KMS-11 (cell line): Measurements from ENCODE around the gene TCF7L1.
"Not testable (repeated sequence)": the region's sequence is repeated elsewhere in the genome, so short reads cannot be mapped to it uniquely, and the experiment has no call there.

ENCODE experiments used
- H2AFZ ChIP-seq: fragments of 200-600 bp; sonication (generic); 2 replicates; pipeline ENCODE4 v1.6.1; 2016; ENCODE audit warnings: antibody characterized with exemption, mixed run types, low read depth
- H3K27ac ChIP-seq: fragments of 200-600 bp; sonication (generic); 2 replicates; pipeline ENCODE4 v1.6.1; 2016; ENCODE audit warnings: mild to moderate bottlenecking, mixed run types
- H3K27me3 ChIP-seq: fragments of 200-600 bp; sonication (generic); 2 replicates; pipeline ENCODE4 v1.6.1; 2017; ENCODE audit warnings: mild to moderate bottlenecking, low read depth, mixed run types, moderate library complexity; ENCODE audit not compliant: insufficient read depth
- H3K36me3 ChIP-seq: fragments of 200-600 bp; sonication (generic); 2 replicates; pipeline ENCODE4 v1.6.1; 2017; ENCODE audit warnings: mild to moderate bottlenecking, mixed run types; ENCODE audit not compliant: insufficient read depth
- H3K4me1 ChIP-seq: fragments of 200-600 bp; sonication (generic); 2 replicates; pipeline ENCODE4 v1.6.1; 2016; ENCODE audit warnings: mild to moderate bottlenecking, low read depth, mixed run types; ENCODE audit not compliant: poor library complexity, severe bottlenecking
- H3K4me2 ChIP-seq: fragments of 200-600 bp; sonication (generic); 2 replicates; pipeline ENCODE4 v1.7.0; 2016; ENCODE audit warnings: mild to moderate bottlenecking, mixed run types
- H3K4me3 ChIP-seq: fragments of 200-600 bp; sonication (generic); IDR thresholded peaks from 2 replicates; pipeline ENCODE4 v1.6.1; 2017; ENCODE audit warnings: low read depth, low read length, mixed read lengths; ENCODE audit not compliant: insufficient read depth
- H3K79me2 ChIP-seq: fragments of 200-600 bp; sonication (generic); 2 replicates; pipeline ENCODE4 v1.6.1; 2016; ENCODE audit warnings: low read depth, mixed run types; ENCODE audit not compliant: insufficient read depth
- H3K9ac ChIP-seq: fragments of 200-600 bp; sonication (generic); 2 replicates; pipeline ENCODE4 v1.6.1; 2016; ENCODE audit warnings: mild to moderate bottlenecking, mixed run types
- H4K20me1 ChIP-seq: fragments of 200-600 bp; sonication (generic); 2 replicates; pipeline ENCODE4 v1.6.1; 2016; ENCODE audit warnings: mild to moderate bottlenecking, mixed run types; ENCODE audit not compliant: insufficient read depth
- CTCF ChIP-seq: fragments of 200-600 bp; sonication (generic); conservative IDR thresholded peaks from 2 replicates; pipeline ENCODE4 v1.6.1; 2017; ENCODE audit warnings: low read depth, mild to moderate bottlenecking, antibody characterized with exemption, low read length, moderate library complexity, mixed read lengths

Gene TCF7L1

GRCh38 chr2:85327822-85328617 lies 194.8 kb downstream of the TCF7L1 start, which contains the start of gene TGOLN2:
Gene TGOLN2 (minus strand): TSS chr2:85327989. CDS start chr2:85327962, 27 bp downstream.
- peak within 1 kb of the TSS; percentile 64 for H2AFZ ChIP-seq
- no peaks in the 10 kb centered on the region; the same call in 1 of the 2 replicates for H3K36me3 ChIP-seq
- H3K27ac ChIP-seq = peak within 1 kb of the TSS; percentile 79
- H3K4me1 ChIP-seq = peaks cover 49% of the 10 kb centered on the region
- H3K4me3 ChIP-seq = peak within 1 kb of the TSS; percentile 55
- H4K20me1 ChIP-seq = 0 out of 2 replicates have a peak, but pooled peaks cover 8% of the 10 kb centered on the region
- TF ChIP-seq CTCF = no peak
- peak within 1 kb of the TSS; percentile 93 for H3K9ac ChIP-seq
- peaks cover 41% of the 10 kb centered on the region for H3K79me2 ChIP-seq
- peak within 1 kb of the TSS; percentile 83 for H3K4me2 ChIP-seq
- no peaks in the 10 kb centered on the region for H3K27me3 ChIP-seq

- H3K79me2 ChIP-seq = peaks cover 35% of the 10 kb centered on the region
- no peak overlapping the region for H2AFZ ChIP-seq
- no peak overlapping the region for H3K4me3 ChIP-seq
- H3K9ac ChIP-seq = peak overlapping the region; percentile 93; the same call in 1 of the 2 replicates
- peak overlapping the region; percentile 83 for H3K4me2 ChIP-seq
- no peak overlapping the region for H3K27ac ChIP-seq
- no peaks in the 10 kb centered on the region for H3K27me3 ChIP-seq
- 0 out of 2 replicates have a peak, but pooled peaks cover 8% of the 10 kb centered on the region for H4K20me1 ChIP-seq
- no peaks in the 10 kb centered on the region; the same call in 1 of the 2 replicates for H3K36me3 ChIP-seq
- peaks cover 49% of the 10 kb centered on the region for H3K4me1 ChIP-seq
- TF ChIP-seq CTCF = no peak
These were observed 196.0 kb downstream of the TCF7L1 start for GRCh38 chr2:85329181-85329651.

GRCh38 chr2:85329701-85330100 lies 196.5 kb downstream of the TCF7L1 start:
- not testable (repeated sequence) for H4K20me1 ChIP-seq, H3K27ac ChIP-seq, H3K27me3 ChIP-seq, H2AFZ ChIP-seq, H3K36me3 ChIP-seq, H3K4me3 ChIP-seq, H3K4me2 ChIP-seq, H3K9ac ChIP-seq
- peaks cover 30% of the 10 kb centered on the region for H3K79me2 ChIP-seq
- H3K4me1 ChIP-seq = peaks cover 47% of the 10 kb centered on the region

- H4K20me1 ChIP-seq = 0 out of 2 replicates have a peak, but pooled peaks cover 6% of the 10 kb centered on the region
- no peaks in the 10 kb centered on the region for H3K27me3 ChIP-seq
- H3K4me3 ChIP-seq = peak overlapping the region; percentile 50
- H3K4me2 ChIP-seq = peak overlapping the region; percentile 3; the same call in 1 of the 2 replicates
- H3K36me3 ChIP-seq = no peaks in the 10 kb centered on the region; the same call in 1 of the 2 replicates
- peaks cover 16% of the 10 kb centered on the region for H3K79me2 ChIP-seq
- H3K9ac ChIP-seq = no peak overlapping the region
- H2AFZ ChIP-seq = peak overlapping the region; percentile 15; the same call in 1 of the 2 replicates
- H3K27ac ChIP-seq = peak overlapping the region; percentile 21; the same call in 1 of the 2 replicates
- peaks cover 33% of the 10 kb centered on the region for H3K4me1 ChIP-seq
- no peak for TF ChIP-seq CTCF
These were observed 197.8 kb downstream of the TCF7L1 start for GRCh38 chr2:85330839-85331636.

- not testable (repeated sequence) for H3K9ac ChIP-seq, H3K4me3 ChIP-seq, H3K4me2 ChIP-seq, H3K36me3 ChIP-seq, H4K20me1 ChIP-seq, H2AFZ ChIP-seq, H3K79me2 ChIP-seq, H3K27ac ChIP-seq, H3K27me3 ChIP-seq
- H3K4me1 ChIP-seq = peaks cover 20% of the 10 kb centered on the region
These were observed 200.7 kb downstream of the TCF7L1 start for GRCh38 chr2:85333877-85334276.
